Measurements from ENCODE around the gene UNC5B.

DNA sequence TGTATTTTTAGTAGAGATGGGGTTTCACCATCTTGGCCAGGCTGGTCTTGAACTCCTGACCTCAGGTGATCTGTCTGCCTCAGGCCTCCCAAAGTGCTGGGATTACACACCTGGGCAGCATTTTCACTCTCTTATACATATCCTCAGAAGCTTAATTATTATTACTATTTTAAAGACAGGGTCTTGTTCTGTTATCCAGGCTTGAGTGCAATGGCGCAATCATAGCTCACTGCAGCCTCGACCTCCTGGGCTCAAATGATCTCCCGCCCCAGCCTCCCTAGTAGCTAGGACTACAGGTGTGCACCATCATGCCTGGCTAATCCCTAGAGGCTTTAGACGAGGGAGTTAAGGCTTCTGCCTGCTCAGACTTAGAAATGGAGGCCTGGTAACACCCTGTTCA lies 26.3 kb downstream of the UNC5B start:
- no peak for TF ChIP-seq CTCF (IDR thresholded peaks at IDR 0.05)
- TF ChIP-seq EP300 (IDR thresholded peaks at IDR 0.05): no peak
- no peak for TF ChIP-seq POLR2AphosphoS5 (IDR thresholded peaks at IDR 0.05)

Data from sigmoid colon (tissue), 4 donors.